GM12872 (cell line): Measurements from ENCODE around the gene FOXN3.

Experiments
- TF ChIP-seq, protein P1 (sequence below): IDR thresholded peaks from 3 replicates; pipeline ENCODE4 v1.5.1; 2011; ENCODE audit warnings: low read depth, mild to moderate bottlenecking, low read length, moderate library complexity; ENCODE audit not compliant: insufficient read depth

FOXN3 gene

DNA sequence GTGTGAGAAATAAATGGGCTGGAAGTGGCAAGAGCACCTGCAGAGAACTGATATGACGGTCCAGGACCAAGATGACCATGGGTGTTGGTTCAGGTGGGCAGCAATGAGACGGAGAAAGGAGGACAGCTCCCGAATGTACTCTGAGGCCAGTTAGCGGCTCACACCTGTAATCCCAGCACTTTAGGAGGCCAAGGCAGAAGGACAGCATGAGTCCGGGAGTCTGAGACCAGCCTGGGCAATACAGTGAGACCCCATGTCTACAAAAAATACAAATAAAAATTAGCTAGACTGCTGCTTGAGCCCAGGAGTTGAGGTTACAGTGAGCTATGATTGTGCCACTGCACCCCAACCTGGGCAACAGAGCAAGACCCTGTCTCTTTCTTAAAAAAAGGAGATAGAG is 60.1 kb downstream of the FOXN3 start:
- TF ChIP-seq, protein P1, sequence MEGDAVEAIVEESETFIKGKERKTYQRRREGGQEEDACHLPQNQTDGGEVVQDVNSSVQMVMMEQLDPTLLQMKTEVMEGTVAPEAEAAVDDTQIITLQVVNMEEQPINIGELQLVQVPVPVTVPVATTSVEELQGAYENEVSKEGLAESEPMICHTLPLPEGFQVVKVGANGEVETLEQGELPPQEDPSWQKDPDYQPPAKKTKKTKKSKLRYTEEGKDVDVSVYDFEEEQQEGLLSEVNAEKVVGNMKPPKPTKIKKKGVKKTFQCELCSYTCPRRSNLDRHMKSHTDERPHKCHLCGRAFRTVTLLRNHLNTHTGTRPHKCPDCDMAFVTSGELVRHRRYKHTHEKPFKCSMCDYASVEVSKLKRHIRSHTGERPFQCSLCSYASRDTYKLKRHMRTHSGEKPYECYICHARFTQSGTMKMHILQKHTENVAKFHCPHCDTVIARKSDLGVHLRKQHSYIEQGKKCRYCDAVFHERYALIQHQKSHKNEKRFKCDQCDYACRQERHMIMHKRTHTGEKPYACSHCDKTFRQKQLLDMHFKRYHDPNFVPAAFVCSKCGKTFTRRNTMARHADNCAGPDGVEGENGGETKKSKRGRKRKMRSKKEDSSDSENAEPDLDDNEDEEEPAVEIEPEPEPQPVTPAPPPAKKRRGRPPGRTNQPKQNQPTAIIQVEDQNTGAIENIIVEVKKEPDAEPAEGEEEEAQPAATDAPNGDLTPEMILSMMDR, result no peak

DNA sequence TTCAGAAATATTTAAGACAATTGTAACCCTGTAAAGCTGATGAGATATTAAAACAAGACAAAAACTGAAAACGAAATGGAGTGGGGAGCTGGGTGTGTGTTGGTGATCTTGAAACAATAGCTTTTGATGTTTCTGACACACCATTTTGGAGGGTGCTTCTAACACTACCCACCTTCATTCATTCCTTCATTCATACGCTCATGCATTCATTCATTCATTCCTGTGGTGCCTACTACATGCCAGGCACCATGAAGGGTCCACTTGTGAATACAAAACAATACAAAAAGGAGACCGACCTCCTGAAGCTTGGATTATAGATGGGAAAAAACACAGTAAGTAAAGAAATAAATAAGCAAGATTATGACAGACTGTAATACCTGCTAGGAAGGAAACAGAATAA is 60.5 kb downstream of the FOXN3 start:
- TF ChIP-seq, protein P1, result no peak

DNA sequence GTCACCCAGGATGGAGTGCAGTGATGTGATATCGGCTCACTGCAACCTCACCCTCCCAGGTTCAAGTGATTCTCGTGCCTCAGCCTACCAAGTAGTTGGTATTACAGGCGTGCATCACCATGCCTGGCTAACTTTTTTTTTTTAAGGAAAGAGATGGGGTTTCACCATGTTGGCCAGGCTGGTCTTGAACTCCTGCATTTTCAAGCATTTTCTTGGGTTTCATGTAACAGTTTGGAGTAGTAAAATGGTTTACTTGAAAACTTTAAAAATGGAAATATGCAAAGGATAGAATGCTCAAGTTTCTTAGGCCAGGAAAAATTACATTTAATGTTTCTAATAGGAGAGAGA is 63.3 kb downstream of the FOXN3 start:
- TF ChIP-seq, protein P1, result no peak

DNA sequence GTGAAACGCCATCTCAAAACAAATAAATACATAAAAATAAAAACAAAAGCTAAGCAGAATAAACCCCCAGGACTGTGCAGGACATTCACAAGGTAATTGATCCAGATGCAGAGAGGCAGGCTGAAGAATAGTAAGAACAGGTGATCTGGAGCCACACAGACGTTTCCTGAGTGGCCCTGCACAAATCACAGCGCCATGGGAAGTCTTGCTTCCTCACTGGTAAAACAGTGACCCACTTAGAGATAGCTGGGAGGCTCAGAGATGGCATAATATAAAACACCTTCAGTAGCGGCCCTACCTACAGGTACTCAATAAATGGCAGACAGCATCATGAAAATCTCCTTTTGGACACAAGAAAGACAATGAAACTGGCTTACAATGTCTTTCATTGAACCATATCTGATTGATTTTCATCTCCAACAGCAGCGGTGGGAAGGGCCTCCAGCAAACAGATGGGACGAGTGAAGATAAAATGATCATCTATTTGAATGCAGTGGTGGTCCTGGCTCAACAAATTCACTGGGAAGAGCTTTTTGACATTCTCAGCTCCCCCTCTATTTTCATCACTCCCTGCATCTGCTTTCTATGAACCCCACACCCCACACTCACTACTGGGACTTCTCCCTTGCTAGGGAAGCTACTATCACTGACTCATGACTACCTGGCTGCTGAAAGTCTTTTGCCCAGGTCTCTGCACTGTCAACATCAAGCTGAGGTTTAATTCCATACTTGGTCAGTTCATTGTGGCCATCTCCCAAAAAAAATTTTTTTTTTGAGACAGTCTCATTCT is 63.9 kb downstream of the FOXN3 start:
- TF ChIP-seq, protein P1, result no peak

DNA sequence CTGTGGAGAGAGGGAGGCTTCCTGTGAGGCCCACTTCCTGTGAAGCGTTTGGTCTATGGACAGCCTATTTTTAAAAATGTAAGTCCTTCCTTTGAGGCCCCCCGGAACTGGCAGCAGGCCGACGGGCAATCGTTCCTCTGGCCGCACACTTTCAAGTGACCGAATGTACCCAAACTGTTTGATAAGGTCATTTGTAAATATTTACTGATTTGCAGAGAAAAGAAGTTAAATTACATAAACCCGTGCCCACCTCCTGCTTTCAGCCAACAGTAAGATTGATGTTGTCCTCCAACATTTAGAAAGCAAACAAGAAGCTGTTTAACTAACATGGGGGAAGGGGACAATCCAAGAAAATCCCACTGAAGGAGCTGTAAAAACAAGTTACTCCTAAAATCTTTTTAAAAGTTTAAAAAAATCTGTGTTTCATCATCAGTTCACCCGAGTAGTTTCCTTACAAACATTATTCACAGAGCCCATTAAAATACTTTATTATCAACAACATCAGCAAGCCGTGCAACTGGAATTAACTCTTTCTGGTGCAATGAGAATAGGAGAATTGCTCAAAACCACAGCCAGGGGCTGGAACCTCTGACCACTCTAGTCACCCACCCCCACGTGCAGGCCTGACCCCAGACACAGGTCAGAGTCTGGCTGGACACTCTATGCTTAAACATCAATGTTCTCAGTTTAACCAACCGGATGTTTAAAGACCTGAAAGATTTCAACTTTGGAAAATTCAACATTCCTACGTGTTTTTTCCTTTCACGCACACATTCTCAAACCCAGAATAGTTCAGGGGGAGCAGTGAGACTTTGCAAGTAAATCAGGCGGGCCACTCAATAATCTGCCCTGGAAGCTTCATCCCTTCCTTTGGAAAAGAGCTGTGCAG is 65.3 kb downstream of the FOXN3 start:
- TF ChIP-seq, protein P1, result no peak

DNA sequence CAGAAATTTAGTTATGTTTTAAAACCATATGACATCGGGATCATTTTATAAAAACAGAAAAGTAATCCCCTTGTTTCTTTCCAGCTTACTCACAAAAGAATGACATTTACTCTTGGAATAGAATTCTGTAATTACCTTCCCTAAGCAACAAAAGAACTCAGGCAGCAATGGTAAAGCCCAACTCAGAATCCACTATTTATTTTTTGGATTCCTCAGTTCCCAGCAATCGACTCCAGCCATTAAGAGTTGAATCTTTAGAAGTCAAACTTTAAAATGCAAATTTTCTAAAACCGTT is 65.9 kb downstream of the FOXN3 start:
- TF ChIP-seq, protein P1, result no peak

DNA sequence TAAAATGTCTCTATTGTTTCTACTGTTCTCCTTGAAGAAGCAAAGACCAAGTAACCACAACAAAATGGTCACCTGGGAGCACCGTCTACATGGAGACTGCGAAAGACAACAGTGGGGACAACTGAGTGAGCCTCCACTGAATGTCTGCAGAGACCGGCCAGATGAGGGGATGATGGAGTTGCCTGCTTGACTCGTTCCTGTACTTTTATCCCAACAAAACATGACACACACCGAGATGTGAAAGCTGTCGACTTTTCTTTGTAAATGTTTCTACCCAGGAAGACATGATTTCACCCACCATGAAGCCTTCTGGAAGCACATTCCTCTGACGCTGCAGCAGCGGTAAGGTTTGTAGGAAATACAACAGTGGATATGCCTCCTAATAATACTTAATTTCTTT is 66.9 kb downstream of the FOXN3 start:
- TF ChIP-seq, protein P1, result no peak
